ENCODE measurements around the gene EFCAB12.

Gene EFCAB12

DNA sequence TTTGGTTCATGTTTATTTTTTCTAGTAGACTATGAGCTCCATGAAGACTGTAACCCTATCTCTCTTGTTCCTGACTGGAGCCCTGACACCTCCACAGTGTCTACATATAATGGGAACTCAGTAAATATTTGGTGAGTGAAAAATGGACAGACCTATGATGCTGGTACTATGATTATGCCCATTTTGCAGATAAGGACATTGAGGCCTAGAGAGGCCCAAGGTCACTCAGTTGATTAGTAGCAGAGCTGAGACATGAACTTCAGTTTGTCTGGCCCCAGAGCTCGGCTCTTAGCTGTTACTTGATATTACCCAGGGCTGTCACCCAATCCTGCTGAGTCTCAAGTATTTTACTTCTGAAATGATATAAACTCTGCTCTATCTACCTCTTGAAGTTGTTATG, 5.5 kb downstream of the EFCAB12 start:
- H3K9me3 ChIP-seq (replicated peaks in 1 of 2; ENCODE audit: control insufficient read depth in 2 of 2, insufficient read depth in 1 of 2, low read depth in 1 of 2, low read length in 2 of 2), result no peaks in the 10 kb centered on the region
- no peak overlapping the region for H3K4ac ChIP-seq (ENCODE audit: low read length)
- H2BK15ac ChIP-seq (ENCODE audit: low read length), result no peak overlapping the region
- no peak overlapping the region for H2AK5ac ChIP-seq (ENCODE audit: low read depth, low read length)
- H3K9ac ChIP-seq (ENCODE audit: low read depth, low read length, poor library complexity), result no peak overlapping the region
- WGBS, 2 donors (ENCODE audit: extremely low coverage in 2 of 2, insufficient read length in 2 of 2, insufficient replicate concordance in 1 of 2), result no CpG with 5 or more reads among the region's 1 CpG
- H3K27ac ChIP-seq (replicated peaks; ENCODE audit: low read length), result no peak overlapping the region
- no peak overlapping the region for H2BK120ac ChIP-seq (ENCODE audit: low read depth, low read length)
- H3K4me2 ChIP-seq (ENCODE audit: insufficient read depth, low read length, poor library complexity, severe bottlenecking), result no peak overlapping the region
- H2BK12ac ChIP-seq (ENCODE audit: low read length), result no peak overlapping the region
- H4K91ac ChIP-seq (ENCODE audit: low read depth, low read length, poor library complexity), result no peak overlapping the region
- DNase-seq (ENCODE audit: low spot score), result no peak
- H3K14ac ChIP-seq (ENCODE audit: low read length), result no peak overlapping the region
- H4K8ac ChIP-seq (ENCODE audit: low read depth, low read length), result no peak overlapping the region
- no peak overlapping the region for H3K23ac ChIP-seq (ENCODE audit: low read depth, low read length, poor library complexity)
- H2AFZ ChIP-seq (ENCODE audit: low read length), result no peak overlapping the region
- H3K79me1 ChIP-seq (ENCODE audit: low read depth, low read length), result no peaks in the 10 kb centered on the region
- H2BK5ac ChIP-seq (ENCODE audit: low read length), result no peak overlapping the region
- no peak overlapping the region for H3K18ac ChIP-seq (ENCODE audit: low read length)
- H3K4me3 ChIP-seq (ENCODE audit: low read length in 2 of 2), result no peak overlapping the region
- no peaks in the 10 kb centered on the region for H3K27me3 ChIP-seq (ENCODE audit: control insufficient read depth in 3 of 3, insufficient read depth in 3 of 3, low read depth in 1 of 3, low read length in 3 of 3)
- H3K36me3 ChIP-seq (replicated peaks in 1 of 2; ENCODE audit: control insufficient read depth in 2 of 2, insufficient read depth in 2 of 2, low read length in 2 of 2), result no peaks in the 10 kb centered on the region
- H3K4me1 ChIP-seq (ENCODE audit: control insufficient read depth in 2 of 2, insufficient read depth in 1 of 2, low read depth in 1 of 2, low read length in 2 of 2), result peaks cover 3 to 9% of the 10 kb centered on the region in 2 donors

DNA sequence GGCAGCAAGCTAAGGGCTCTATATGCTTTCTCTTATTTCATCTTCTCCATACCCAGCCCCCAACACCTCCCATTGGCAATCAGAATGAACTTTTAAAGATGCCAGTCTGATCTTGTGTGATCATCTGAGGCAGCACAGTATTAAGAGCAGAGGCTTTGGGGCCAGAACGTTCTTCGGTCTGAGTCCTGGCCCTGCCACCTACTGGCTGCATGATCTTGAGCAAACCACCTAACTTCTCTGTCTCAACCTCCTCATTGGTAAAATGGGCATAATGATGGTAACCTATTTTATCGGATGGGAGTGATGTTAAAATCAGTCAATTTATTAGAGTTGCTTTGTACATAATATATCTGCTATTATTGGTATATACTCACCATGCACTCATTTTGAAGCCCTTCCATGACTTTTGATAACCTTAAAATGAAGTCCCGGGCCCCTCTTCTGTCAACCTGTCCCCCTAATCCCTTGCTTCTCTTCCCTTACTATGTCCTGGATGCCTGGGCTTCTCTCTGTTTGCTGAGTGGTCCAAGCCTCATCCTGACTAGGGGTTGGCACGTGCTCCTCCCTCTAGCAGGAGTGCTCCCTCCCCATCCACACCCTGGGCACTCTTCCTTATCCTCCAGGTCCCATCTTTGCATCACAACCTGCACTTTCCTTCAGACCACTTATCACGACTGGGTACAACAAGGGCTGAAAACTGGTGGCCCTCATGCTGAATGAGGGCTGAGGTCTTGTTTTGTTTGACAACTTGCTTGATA, 6.3 kb downstream of the EFCAB12 start:
- Histone ChIP-seq H3K23ac (ENCODE audit: low read depth, low read length, poor library complexity) (no peak overlapping the region), H3K27me3 (ENCODE audit: control insufficient read depth in 3 of 3, insufficient read depth in 3 of 3, low read depth in 1 of 3, low read length in 3 of 3) (no peaks in the 10 kb centered on the region), H4K91ac (ENCODE audit: low read depth, low read length, poor library complexity) (no peak overlapping the region), H3K4me1 (ENCODE audit: control insufficient read depth in 2 of 2, insufficient read depth in 1 of 2, low read depth in 1 of 2, low read length in 2 of 2) (peaks cover 0 to 6% of the 10 kb centered on the region in 2 donors), H3K9me3 (replicated peaks in 1 of 2; ENCODE audit: control insufficient read depth in 2 of 2, insufficient read depth in 1 of 2, low read depth in 1 of 2, low read length in 2 of 2) (no peaks in the 10 kb centered on the region), H2AK5ac (ENCODE audit: low read depth, low read length) (no peak overlapping the region), H2BK12ac (ENCODE audit: low read length) (peak overlapping the region; percentile 42), H2AFZ (ENCODE audit: low read length) (no peak overlapping the region), H3K4me3 (ENCODE audit: low read length in 2 of 2) (no peak overlapping the region), H3K27ac (replicated peaks; ENCODE audit: low read length) (no peak overlapping the region), H3K9ac (ENCODE audit: low read depth, low read length, poor library complexity) (no peak overlapping the region), H3K18ac (ENCODE audit: low read length) (no peak overlapping the region), H3K36me3 (replicated peaks in 1 of 2; ENCODE audit: control insufficient read depth in 2 of 2, insufficient read depth in 2 of 2, low read length in 2 of 2) (no peaks in the 10 kb centered on the region), H3K14ac (ENCODE audit: low read length) (no peak overlapping the region), H2BK15ac (ENCODE audit: low read length) (peak overlapping the region; percentile 50), H3K79me1 (ENCODE audit: low read depth, low read length) (no peaks in the 10 kb centered on the region), H2BK120ac (ENCODE audit: low read depth, low read length) (no peak overlapping the region), H3K4me2 (ENCODE audit: insufficient read depth, low read length, poor library complexity, severe bottlenecking) (no peak overlapping the region), H4K8ac (ENCODE audit: low read depth, low read length) (no peak overlapping the region), H3K4ac (ENCODE audit: low read length) (no peak overlapping the region), H2BK5ac (ENCODE audit: low read length) (peak overlapping the region; percentile 34)
- WGBS, 2 donors (ENCODE audit: extremely low coverage in 2 of 2, insufficient read length in 2 of 2, insufficient replicate concordance in 1 of 2), result no CpG with 5 or more reads among the region's 6 CpGs
- DNase-seq (ENCODE audit: low spot score), result no peak

DNA sequence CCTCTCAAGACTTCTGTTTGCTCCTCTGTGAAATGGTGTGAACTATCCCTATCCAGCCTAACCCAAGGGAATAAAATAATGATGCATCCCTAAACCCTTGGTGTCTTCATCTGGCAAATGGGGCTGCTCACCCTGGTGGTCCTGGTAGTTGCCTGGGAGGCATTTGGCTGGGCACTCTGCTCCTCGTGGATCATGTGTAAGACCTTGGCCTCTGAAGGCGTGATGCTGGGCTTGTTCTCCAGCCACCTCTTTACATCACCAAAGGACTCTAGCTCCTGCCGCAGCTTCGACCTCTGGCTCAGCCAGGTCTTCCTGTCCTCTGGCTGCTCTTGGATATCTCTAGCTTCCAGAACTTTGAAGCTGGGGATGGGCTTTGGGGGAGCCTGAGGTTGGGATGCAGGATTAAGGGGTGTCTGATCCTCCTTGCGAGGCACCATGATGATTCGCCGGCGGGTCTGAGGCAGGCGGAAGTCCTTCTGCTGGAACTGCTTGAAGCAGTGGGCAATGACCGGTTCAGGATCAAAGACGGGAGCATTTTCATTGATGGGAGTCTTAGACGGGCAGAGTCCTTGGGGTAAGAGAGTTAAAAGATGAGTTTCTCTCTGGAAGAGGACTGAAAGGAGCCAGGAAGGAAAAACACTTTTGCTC, 7.1 kb downstream of the EFCAB12 start:
- no peak overlapping the region for H2BK12ac ChIP-seq (ENCODE audit: low read length)
- H3K79me1 ChIP-seq (ENCODE audit: low read depth, low read length), result no peaks in the 10 kb centered on the region
- H4K91ac ChIP-seq (ENCODE audit: low read depth, low read length, poor library complexity), result no peak overlapping the region
- H3K4me1 ChIP-seq (ENCODE audit: control insufficient read depth in 2 of 2, insufficient read depth in 1 of 2, low read depth in 1 of 2, low read length in 2 of 2), result peaks cover 0 to 6% of the 10 kb centered on the region in 2 donors
- DNase-seq (ENCODE audit: low spot score), result no peak
- no CpG with 5 or more reads among the region's 12 CpGs for WGBS, 2 donors (ENCODE audit: extremely low coverage in 2 of 2, insufficient read length in 2 of 2, insufficient replicate concordance in 1 of 2)
- H2BK120ac ChIP-seq (ENCODE audit: low read depth, low read length), result no peak overlapping the region
- no peaks in the 10 kb centered on the region for H3K36me3 ChIP-seq (replicated peaks in 1 of 2; ENCODE audit: control insufficient read depth in 2 of 2, insufficient read depth in 2 of 2, low read length in 2 of 2)
- H2AK5ac ChIP-seq (ENCODE audit: low read depth, low read length), result peak overlapping the region; percentile 2
- H4K8ac ChIP-seq (ENCODE audit: low read depth, low read length), result no peak overlapping the region
- H3K4me2 ChIP-seq (ENCODE audit: insufficient read depth, low read length, poor library complexity, severe bottlenecking), result no peak overlapping the region
- H2AFZ ChIP-seq (ENCODE audit: low read length), result no peak overlapping the region
- H3K9me3 ChIP-seq (replicated peaks in 1 of 2; ENCODE audit: control insufficient read depth in 2 of 2, insufficient read depth in 1 of 2, low read depth in 1 of 2, low read length in 2 of 2), result no peaks in the 10 kb centered on the region
- no peak overlapping the region for H3K4me3 ChIP-seq (ENCODE audit: low read length in 2 of 2)
- H3K9ac ChIP-seq (ENCODE audit: low read depth, low read length, poor library complexity), result no peak overlapping the region
- no peak overlapping the region for H3K18ac ChIP-seq (ENCODE audit: low read length)
- H3K27ac ChIP-seq (replicated peaks; ENCODE audit: low read length), result no peak overlapping the region
- H2BK5ac ChIP-seq (ENCODE audit: low read length), result no peak overlapping the region
- H3K4ac ChIP-seq (ENCODE audit: low read length), result no peak overlapping the region
- H3K23ac ChIP-seq (ENCODE audit: low read depth, low read length, poor library complexity), result no peak overlapping the region
- no peaks in the 10 kb centered on the region for H3K27me3 ChIP-seq (ENCODE audit: control insufficient read depth in 3 of 3, insufficient read depth in 3 of 3, low read depth in 1 of 3, low read length in 3 of 3)
- no peak overlapping the region for H2BK15ac ChIP-seq (ENCODE audit: low read length)
- no peak overlapping the region for H3K14ac ChIP-seq (ENCODE audit: low read length)

DNA sequence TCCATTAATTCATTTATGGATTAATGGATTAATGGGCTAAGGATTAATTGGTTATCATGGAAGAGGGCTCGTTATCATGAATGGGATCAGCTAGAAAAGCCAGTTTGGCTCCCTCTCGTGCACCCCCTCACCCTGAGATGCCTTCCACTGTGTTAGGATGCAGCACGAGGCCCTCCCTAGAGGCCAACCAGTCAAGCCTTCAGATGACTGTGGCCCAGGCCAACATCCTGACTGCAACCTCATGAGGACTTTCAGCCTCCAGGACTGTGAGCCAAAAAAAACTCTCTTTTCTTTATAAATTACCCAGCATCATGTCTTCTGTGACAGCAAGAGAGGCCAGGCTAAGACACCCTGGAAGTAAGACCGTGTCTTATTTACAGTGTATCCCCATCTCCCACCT, 9.0 kb downstream of the EFCAB12 start:
- H3K4me1 ChIP-seq (ENCODE audit: control insufficient read depth in 2 of 2, insufficient read depth in 1 of 2, low read depth in 1 of 2, low read length in 2 of 2), result peaks cover 0 to 1% of the 10 kb centered on the region in 2 donors
- no peak overlapping the region for H3K18ac ChIP-seq (ENCODE audit: low read length)
- H2BK12ac ChIP-seq (ENCODE audit: low read length), result no peak overlapping the region
- no peaks in the 10 kb centered on the region for H3K9me3 ChIP-seq (replicated peaks in 1 of 2; ENCODE audit: control insufficient read depth in 2 of 2, insufficient read depth in 1 of 2, low read depth in 1 of 2, low read length in 2 of 2)
- peak overlapping the region; percentile 44 for H3K9ac ChIP-seq (ENCODE audit: low read depth, low read length, poor library complexity)
- H3K27ac ChIP-seq (replicated peaks; ENCODE audit: low read length), result no peak overlapping the region
- no peak overlapping the region for H4K91ac ChIP-seq (ENCODE audit: low read depth, low read length, poor library complexity)
- H3K4me2 ChIP-seq (ENCODE audit: insufficient read depth, low read length, poor library complexity, severe bottlenecking), result no peak overlapping the region
- H2BK120ac ChIP-seq (ENCODE audit: low read depth, low read length), result no peak overlapping the region
- no peak overlapping the region for H3K14ac ChIP-seq (ENCODE audit: low read length)
- H3K36me3 ChIP-seq (replicated peaks in 1 of 2; ENCODE audit: control insufficient read depth in 2 of 2, insufficient read depth in 2 of 2, low read length in 2 of 2), result no peaks in the 10 kb centered on the region
- no peak overlapping the region for H2AFZ ChIP-seq (ENCODE audit: low read length)
- H2BK15ac ChIP-seq (ENCODE audit: low read length), result no peak overlapping the region
- H3K23ac ChIP-seq (ENCODE audit: low read depth, low read length, poor library complexity), result no peak overlapping the region
- no peak overlapping the region for H3K4me3 ChIP-seq (ENCODE audit: low read length in 2 of 2)
- no peak overlapping the region for H2AK5ac ChIP-seq (ENCODE audit: low read depth, low read length)
- no peaks in the 10 kb centered on the region for H3K79me1 ChIP-seq (ENCODE audit: low read depth, low read length)
- H3K4ac ChIP-seq (ENCODE audit: low read length), result no peak overlapping the region
- no peak overlapping the region for H4K8ac ChIP-seq (ENCODE audit: low read depth, low read length)
- H3K27me3 ChIP-seq (ENCODE audit: control insufficient read depth in 3 of 3, insufficient read depth in 3 of 3, low read depth in 1 of 3, low read length in 3 of 3), result no peaks in the 10 kb centered on the region
- no CpG with 5 or more reads among the region's 4 CpGs for WGBS, 2 donors (ENCODE audit: extremely low coverage in 2 of 2, insufficient read length in 2 of 2, insufficient replicate concordance in 1 of 2)
- no peak overlapping the region for H2BK5ac ChIP-seq (ENCODE audit: low read length)
- DNase-seq (ENCODE audit: low spot score), result no peak
